ENCODE results near the gene C1orf174.

The C1orf174 gene

DNA sequence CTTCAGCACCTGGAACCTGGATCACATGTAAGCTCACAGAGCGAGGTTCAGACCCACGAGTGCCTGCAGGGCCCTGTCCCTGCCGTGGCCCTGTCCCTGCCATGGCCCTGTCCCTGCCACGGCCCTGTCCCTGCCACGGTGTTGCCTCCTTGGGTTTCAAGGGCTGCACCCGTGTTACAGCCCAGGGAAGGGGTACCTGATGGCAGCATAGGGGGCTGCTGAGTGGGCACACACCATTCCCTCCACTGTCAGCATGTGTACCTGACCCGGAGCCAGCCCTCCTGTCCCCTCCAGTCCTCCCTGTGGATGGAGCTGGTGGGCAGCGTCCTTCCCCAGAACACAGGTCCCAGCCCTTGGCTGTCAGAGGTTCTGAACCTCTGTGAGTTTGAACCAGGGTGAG is 27.5 kb downstream of the C1orf174 start:
- Histone ChIP-seq H3K4me3 (ENCODE audit: low read depth, low read length) (no peak overlapping the region), H3K4me1 (ENCODE audit: control insufficient read depth, insufficient read depth, low read length) (no peaks in the 10 kb centered on the region), H3K9me3 (ENCODE audit: control insufficient read depth, insufficient read depth, low read length) (no peaks in the 10 kb centered on the region), H3K9ac (ENCODE audit: low read depth, low read length) (no peak overlapping the region), H3K36me3 (ENCODE audit: control insufficient read depth, insufficient read depth, low read length) (peaks cover 4% of the 10 kb centered on the region), H3K27me3 (ENCODE audit: control insufficient read depth, insufficient read depth, low read length) (no peaks in the 10 kb centered on the region)

DNA sequence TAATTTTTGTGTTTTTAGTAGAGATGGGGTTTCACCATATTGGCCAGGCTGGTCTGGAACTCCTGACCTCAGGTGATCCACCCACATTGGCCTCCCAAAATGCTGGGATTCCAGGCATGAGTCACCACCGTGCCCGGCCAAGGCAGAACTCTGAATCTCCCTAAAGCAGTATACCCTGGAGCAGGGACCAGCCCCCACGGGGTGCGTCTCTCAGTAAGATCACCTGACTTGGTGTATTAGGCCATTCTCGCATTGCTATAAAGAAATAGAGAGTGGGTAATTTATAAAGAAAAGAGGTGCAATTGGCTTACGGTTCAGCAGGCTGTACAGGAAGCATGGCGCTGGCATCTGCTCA is 28.6 kb downstream of the C1orf174 start:
- Histone ChIP-seq H3K36me3 (ENCODE audit: control insufficient read depth, insufficient read depth, low read length) (peaks cover 4% of the 10 kb centered on the region), H3K4me3 (ENCODE audit: low read depth, low read length) (no peak overlapping the region), H3K27me3 (ENCODE audit: control insufficient read depth, insufficient read depth, low read length) (no peaks in the 10 kb centered on the region), H3K4me1 (ENCODE audit: control insufficient read depth, insufficient read depth, low read length) (no peaks in the 10 kb centered on the region), H3K9me3 (ENCODE audit: control insufficient read depth, insufficient read depth, low read length) (no peaks in the 10 kb centered on the region), H3K9ac (ENCODE audit: low read depth, low read length) (no peak overlapping the region)

DNA sequence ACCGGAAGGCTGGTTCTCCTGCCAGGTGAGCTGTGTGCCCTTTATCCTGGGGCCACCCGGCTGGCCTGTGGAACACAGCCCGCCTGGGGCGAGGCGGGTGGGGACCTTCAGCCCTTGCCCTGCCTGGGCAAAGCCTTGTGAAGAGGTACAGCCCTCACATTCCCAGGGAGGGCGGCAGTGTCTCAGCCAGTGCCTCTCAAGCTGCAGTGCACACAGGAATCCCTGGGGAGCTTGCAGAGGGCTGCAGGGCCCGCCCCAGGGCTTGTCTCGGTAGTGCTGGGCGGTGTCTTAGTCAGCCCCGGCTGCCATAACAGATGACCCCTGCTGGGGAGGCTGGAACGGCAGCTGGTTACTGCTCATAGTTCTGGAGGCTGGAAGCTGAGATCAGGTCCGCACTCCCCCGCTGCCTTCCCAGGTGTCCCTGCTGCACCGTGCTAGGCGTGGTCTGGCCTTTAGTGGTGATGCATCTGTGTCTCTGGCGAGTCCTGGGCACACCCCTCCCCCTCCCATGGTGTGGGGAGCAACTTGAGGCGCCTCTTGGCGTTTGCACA is 30.2 kb downstream of the C1orf174 start:
- no peaks in the 10 kb centered on the region for H3K27me3 ChIP-seq (ENCODE audit: control insufficient read depth, insufficient read depth, low read length)
- H3K4me3 ChIP-seq (ENCODE audit: low read depth, low read length) = no peak overlapping the region
- no peaks in the 10 kb centered on the region for H3K9me3 ChIP-seq (ENCODE audit: control insufficient read depth, insufficient read depth, low read length)
- no peaks in the 10 kb centered on the region for H3K4me1 ChIP-seq (ENCODE audit: control insufficient read depth, insufficient read depth, low read length)
- peaks cover 3% of the 10 kb centered on the region for H3K36me3 ChIP-seq (ENCODE audit: control insufficient read depth, insufficient read depth, low read length)
- H3K9ac ChIP-seq (ENCODE audit: low read depth, low read length) = no peak overlapping the region

DNA sequence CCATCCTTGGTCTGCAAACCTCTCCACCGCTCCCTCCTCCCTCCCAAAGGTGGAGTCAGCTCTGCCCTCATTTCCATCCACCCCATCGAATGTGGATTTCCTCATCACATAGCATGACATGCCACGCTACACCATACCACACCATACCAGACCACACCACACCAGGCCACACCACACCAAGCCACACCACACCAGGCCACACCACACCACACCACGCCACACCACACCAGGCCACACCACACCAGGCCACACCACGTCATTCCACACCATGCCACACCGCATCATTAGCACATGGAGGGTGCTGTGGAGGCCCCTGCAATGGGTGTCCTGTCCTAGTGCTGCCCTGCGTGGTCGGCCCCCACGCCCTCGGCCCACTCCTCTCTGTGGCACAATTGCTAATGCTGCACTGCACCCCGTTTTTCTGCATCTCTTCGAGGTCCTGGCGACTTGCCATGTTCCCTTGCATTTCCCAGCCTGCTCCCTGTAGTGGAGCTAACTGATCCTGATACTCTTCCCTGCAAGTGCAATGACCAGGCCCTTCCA is 31.5 kb downstream of the C1orf174 start:
- Histone ChIP-seq H3K9me3 (ENCODE audit: control insufficient read depth, insufficient read depth, low read length) (no peaks in the 10 kb centered on the region), H3K36me3 (ENCODE audit: control insufficient read depth, insufficient read depth, low read length) (no peaks in the 10 kb centered on the region), H3K9ac (ENCODE audit: low read depth, low read length) (no peak overlapping the region), H3K4me3 (ENCODE audit: low read depth, low read length) (no peak overlapping the region), H3K4me1 (ENCODE audit: control insufficient read depth, insufficient read depth, low read length) (no peaks in the 10 kb centered on the region), H3K27me3 (ENCODE audit: control insufficient read depth, insufficient read depth, low read length) (no peaks in the 10 kb centered on the region)

DNA sequence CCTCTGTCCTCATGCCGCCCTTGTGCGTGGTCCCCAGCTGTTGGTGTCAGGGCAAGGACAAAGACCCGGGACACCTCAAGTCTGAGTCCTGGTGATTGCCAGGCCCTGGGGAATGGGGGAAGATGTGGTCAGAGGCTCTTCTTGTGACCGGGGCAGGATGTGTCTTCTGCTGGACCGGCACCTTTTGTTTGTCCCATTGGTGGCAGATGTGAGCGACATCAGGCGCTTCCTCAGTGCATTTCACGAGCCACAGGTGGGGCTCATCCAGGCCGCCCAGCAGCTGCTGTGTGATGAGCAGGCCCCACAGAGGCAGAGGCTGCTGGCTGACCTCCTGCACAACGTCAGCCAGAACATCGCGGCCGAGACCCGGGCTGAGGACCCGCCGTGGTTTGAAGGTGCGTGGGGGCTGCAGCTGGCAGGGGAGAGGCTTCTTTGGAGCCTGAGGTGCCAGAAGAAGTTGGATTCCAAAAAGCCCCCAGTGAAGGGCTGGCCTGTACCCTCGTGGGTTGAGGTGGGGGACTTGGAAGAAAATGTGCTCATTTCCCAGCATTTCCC is 34.4 kb downstream of the C1orf174 start:
- Histone ChIP-seq H3K9ac (ENCODE audit: low read depth, low read length) (no peak overlapping the region), H3K27me3 (ENCODE audit: control insufficient read depth, insufficient read depth, low read length) (no peaks in the 10 kb centered on the region), H3K36me3 (ENCODE audit: control insufficient read depth, insufficient read depth, low read length) (no peaks in the 10 kb centered on the region), H3K9me3 (ENCODE audit: control insufficient read depth, insufficient read depth, low read length) (no peaks in the 10 kb centered on the region), H3K4me3 (ENCODE audit: low read depth, low read length) (no peak overlapping the region), H3K4me1 (ENCODE audit: control insufficient read depth, insufficient read depth, low read length) (no peaks in the 10 kb centered on the region)

DNA sequence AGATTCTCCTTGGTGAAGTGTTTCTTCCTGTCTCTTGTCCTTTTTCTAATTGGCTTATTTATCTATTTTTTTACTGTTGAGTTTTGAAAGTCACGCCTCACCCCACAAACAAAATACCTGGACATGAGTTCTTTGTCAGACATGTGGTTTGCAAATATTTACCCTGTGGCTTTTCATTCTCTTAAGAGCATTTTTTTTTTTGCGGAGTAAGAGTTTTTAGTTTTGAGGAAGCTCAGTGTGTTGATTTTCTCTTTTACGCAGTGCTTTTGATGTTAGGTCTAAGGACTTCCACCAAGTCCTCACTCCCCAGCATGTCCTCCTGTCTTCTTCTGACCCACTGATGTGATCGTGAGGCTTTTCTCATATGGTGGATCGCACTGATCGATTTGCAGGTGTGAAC is 35.2 kb downstream of the C1orf174 start:
- Histone ChIP-seq H3K4me3 (ENCODE audit: low read depth, low read length) (no peak overlapping the region), H3K9me3 (ENCODE audit: control insufficient read depth, insufficient read depth, low read length) (no peaks in the 10 kb centered on the region), H3K36me3 (ENCODE audit: control insufficient read depth, insufficient read depth, low read length) (no peaks in the 10 kb centered on the region), H3K4me1 (ENCODE audit: control insufficient read depth, insufficient read depth, low read length) (no peaks in the 10 kb centered on the region), H3K9ac (ENCODE audit: low read depth, low read length) (no peak overlapping the region), H3K27me3 (ENCODE audit: control insufficient read depth, insufficient read depth, low read length) (no peaks in the 10 kb centered on the region)

DNA sequence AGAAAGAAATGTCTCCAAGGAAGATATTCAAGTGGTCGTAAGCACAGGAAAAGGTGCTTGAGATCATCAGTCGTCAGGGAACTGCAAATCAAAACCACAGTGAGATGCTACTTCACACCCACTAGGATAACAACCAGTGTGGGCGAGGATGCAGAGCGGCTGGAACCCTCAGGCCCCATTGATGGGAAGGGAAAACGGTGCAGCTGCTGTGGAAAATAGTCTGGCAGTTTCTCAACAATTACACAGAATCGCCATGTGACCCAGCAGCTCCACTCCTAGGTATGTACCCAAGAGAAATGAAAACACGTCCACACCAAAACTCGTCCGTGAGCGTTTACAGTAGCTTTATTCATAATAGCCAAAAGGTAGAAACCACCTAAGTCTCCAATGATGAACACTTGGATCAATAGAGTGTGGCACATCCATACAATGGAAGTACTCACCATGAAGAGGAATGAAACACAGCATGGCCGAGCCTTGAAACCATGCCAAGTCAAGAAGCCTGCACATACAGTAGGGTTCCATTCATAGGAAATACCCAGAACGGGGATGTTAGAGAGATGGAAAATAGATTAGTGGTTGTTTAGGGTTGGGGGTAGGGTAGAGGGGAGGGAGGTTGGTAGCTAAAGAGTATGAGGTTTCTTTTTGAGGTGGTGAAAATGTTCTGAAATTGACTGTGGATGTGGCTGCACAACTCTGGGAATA is 36.7 kb downstream of the C1orf174 start:
- Histone ChIP-seq H3K36me3 (ENCODE audit: control insufficient read depth, insufficient read depth, low read length) (no peaks in the 10 kb centered on the region), H3K27me3 (ENCODE audit: control insufficient read depth, insufficient read depth, low read length) (no peaks in the 10 kb centered on the region), H3K9me3 (ENCODE audit: control insufficient read depth, insufficient read depth, low read length) (no peaks in the 10 kb centered on the region), H3K4me1 (ENCODE audit: control insufficient read depth, insufficient read depth, low read length) (no peaks in the 10 kb centered on the region), H3K4me3 (ENCODE audit: low read depth, low read length) (no peak overlapping the region), H3K9ac (ENCODE audit: low read depth, low read length) (no peak overlapping the region)

DNA sequence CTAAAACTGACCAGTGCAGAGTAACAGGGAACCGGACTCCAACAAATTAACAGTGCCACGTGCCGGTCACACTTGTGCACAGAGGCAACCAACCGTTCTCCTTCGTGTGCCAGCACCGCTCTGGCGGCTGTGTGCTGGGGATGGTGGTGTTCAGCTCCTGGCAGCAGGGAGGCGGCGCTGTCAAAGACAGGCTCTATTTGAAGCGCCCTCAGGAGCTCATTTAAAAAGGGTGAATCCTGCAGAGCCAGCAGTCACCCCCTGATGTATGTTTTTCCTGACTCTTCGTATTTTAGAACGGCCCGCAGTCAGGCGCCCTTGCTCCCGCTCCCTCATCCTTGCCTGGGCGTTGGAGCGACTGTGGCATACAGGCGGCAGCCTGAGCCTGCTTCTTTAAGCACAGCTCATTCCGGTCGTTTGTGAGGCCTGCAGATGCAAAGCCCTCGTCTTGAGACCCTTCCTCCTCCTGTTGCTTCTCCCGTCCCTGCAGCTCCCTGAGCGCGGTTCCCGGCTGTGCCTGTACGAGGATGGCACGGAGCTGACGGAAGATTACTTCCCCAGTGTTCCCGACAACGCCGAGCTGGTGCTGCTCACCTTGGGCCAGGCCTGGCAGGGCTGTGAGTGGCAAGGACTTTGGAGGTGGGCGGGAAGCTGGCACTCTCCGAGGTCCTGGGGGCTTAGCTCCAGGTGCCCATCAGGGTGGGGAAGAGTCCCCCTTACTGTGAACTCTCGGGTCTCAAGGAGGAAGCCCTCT is 41.7 kb downstream of the C1orf174 start:
- H3K9me3 ChIP-seq (ENCODE audit: control insufficient read depth, insufficient read depth, low read length) = no peaks in the 10 kb centered on the region
- H3K36me3 ChIP-seq (ENCODE audit: control insufficient read depth, insufficient read depth, low read length) = no peaks in the 10 kb centered on the region
- H3K4me3 ChIP-seq (ENCODE audit: low read depth, low read length) = peak overlapping the region; percentile 87
- peaks cover 3% of the 10 kb centered on the region for H3K4me1 ChIP-seq (ENCODE audit: control insufficient read depth, insufficient read depth, low read length)
- H3K9ac ChIP-seq (ENCODE audit: low read depth, low read length) = no peak overlapping the region
- H3K27me3 ChIP-seq (ENCODE audit: control insufficient read depth, insufficient read depth, low read length) = peaks cover 4% of the 10 kb centered on the region

DNA sequence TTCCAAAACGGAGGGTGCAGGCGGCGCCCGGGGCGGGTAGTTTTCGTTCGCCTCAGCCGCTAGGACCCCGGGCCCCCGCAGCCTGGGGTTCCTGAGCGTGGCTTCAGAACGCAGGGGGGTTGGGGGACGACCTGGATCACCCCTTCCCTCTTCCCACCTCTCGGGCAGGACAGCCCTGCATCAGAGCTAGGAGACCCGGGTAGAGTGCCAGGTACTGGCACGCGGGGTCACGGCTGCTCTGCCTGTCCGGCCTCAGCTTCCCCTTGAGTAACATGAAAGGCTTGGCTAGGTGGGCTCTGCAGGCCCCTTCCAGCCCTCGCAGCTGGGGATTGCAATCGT is 42.3 kb downstream of the C1orf174 start:
- peak overlapping the region; percentile 87 for H3K4me3 ChIP-seq (ENCODE audit: low read depth, low read length)
- no peaks in the 10 kb centered on the region for H3K36me3 ChIP-seq (ENCODE audit: control insufficient read depth, insufficient read depth, low read length)
- H3K9me3 ChIP-seq (ENCODE audit: control insufficient read depth, insufficient read depth, low read length) = no peaks in the 10 kb centered on the region
- peaks cover 4% of the 10 kb centered on the region for H3K27me3 ChIP-seq (ENCODE audit: control insufficient read depth, insufficient read depth, low read length)
- H3K9ac ChIP-seq (ENCODE audit: low read depth, low read length) = peak overlapping the region; percentile 24
- H3K4me1 ChIP-seq (ENCODE audit: control insufficient read depth, insufficient read depth, low read length) = peaks cover 3% of the 10 kb centered on the region

DNA sequence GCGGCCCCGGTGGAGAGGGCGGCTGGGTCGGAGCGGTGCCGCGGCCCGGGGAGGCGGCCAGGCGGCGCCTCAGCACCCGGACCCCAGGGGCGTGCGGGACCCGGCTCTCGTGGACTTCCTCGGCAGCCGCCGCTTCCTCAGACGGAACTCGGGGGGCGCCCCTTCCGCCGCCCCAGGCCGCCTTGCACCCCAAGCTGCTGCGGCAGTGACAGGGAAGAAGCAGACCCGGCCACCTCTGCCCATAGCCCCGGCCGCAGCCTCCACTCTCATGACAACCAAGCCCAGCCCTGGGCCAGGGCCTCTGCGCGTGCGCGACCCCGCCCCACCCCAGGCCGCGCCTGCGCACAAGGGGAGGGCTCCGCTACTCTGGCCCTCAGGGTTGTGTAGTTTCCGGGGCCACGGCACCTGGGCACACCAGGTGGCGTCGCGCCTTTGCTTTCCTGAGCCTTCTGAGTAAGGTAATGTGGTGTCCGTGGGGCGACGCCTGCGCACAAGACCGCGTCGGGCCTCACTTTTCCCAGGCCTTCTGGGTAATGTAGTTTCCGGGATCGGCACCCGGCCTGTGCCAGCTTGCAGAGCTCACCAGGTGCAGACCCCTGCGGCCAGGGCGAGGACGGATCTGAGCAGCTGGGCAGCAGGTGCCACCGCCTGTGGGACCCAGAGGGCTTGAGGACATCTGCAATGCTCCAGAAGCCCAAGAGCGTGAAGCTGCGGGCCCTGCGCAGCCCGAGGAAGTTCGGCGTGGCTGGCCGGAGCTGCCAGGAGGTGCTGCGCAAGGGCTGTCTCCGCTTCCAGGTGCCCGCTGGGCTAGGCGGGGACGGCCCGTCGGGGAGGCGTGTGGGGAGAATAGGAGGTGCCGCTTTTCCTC is 42.9 kb downstream of the C1orf174 start, which contains the start of the genes CEP104 and DFFB:
Gene CEP104, minus strand, starts transcription at position 289 of the 868 bp plus-strand sequence. CDS start 4,804 bp downstream, outside the sequence.
Gene DFFB, plus strand, starts transcription at position 554 of the 868 bp plus-strand sequence. Its CDS starts 128 bp downstream, at position 682.
- H3K4me3 ChIP-seq (ENCODE audit: low read depth, low read length) = peak within 1 kb of the TSS; percentile 87

More for the DNA sequence above, 42.9 kb downstream of the C1orf174 start, which contains the start of the genes CEP104 and DFFB:
- Histone ChIP-seq H3K9ac (ENCODE audit: low read depth, low read length) (peak within 1 kb of the TSS; percentile 24), H3K27me3 (ENCODE audit: control insufficient read depth, insufficient read depth, low read length) (peaks cover 4% of the 10 kb centered on the region), H3K9me3 (ENCODE audit: control insufficient read depth, insufficient read depth, low read length) (no peaks in the 10 kb centered on the region), H3K4me1 (ENCODE audit: control insufficient read depth, insufficient read depth, low read length) (peaks cover 3% of the 10 kb centered on the region), H3K36me3 (ENCODE audit: control insufficient read depth, insufficient read depth, low read length) (no peaks in the 10 kb centered on the region)

All from iPS-15b (cell line).